Measurements from ENCODE around the gene SLC7A10.
A peak's percentile ranks its signal among the peaks of the same experiment; 100 is the strongest.

DNA sequence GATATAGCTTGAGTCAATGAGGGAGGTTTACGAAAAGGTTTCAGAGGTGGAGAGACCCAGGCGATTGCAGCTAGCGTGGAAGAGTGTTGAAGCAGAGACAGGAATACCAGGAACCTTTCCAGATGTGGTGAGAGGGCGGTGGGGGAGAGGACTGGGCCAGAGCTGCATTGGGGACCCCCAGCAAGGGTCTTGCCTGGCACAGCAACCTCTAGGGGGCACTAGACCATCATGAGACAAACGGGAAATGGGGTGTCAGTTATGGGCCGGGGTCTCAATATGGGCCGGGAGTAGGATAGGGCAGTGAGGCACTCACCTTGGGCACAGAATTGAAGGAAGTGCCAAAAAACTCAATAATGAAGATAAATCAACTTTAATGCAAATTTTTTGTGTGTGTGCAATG lies 33.6 kb downstream of the SLC7A10 start:
- TF ChIP-seq, protein P1, sequence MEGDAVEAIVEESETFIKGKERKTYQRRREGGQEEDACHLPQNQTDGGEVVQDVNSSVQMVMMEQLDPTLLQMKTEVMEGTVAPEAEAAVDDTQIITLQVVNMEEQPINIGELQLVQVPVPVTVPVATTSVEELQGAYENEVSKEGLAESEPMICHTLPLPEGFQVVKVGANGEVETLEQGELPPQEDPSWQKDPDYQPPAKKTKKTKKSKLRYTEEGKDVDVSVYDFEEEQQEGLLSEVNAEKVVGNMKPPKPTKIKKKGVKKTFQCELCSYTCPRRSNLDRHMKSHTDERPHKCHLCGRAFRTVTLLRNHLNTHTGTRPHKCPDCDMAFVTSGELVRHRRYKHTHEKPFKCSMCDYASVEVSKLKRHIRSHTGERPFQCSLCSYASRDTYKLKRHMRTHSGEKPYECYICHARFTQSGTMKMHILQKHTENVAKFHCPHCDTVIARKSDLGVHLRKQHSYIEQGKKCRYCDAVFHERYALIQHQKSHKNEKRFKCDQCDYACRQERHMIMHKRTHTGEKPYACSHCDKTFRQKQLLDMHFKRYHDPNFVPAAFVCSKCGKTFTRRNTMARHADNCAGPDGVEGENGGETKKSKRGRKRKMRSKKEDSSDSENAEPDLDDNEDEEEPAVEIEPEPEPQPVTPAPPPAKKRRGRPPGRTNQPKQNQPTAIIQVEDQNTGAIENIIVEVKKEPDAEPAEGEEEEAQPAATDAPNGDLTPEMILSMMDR (IDR thresholded peaks at IDR 0.05), result peak; percentile 20
- no peak for TF ChIP-seq ZFX (IDR thresholded peaks at IDR 0.05; ENCODE audit: borderline replicate concordance)
